ENCODE measurements around the gene ALPI. TPM values are rescaled to one million over a fixed set of nuclear protein-coding genes. Genes with fewer than 3 reads are reported as not detected.

ALPI gene
- total RNA-seq, 1 experiment from 2014 or later, result not detected

- Mint-ChIP-seq H3K9me3 (ENCODE audit: low read depth, unreplicated experiment) (no peaks in the 10 kb centered on the region), H3K4me1 (ENCODE audit: low read depth, unreplicated experiment) (no peaks in the 10 kb centered on the region), H3K36me3 (ENCODE audit: insufficient read depth, unreplicated experiment) (no peaks in the 10 kb centered on the region), H3K4me3 (ENCODE audit: low read depth, unreplicated experiment) (no peak overlapping the region), H3K27ac (ENCODE audit: unreplicated experiment) (no peak overlapping the region), H3K27me3 (ENCODE audit: unreplicated experiment) (peaks cover 75% of the 10 kb centered on the region)
- BruUV-seq (replicated peaks), result no TSS peak
- intact Hi-C loops (cut with micrococcal nuclease; ENCODE audit: unreplicated experiment), result no loop called here
- DNase-seq, result no peak
- CTCF ChIA-PET, result no interaction called here
- TF ChIP-seq CTCF (IDR thresholded peaks at IDR 0.05; ENCODE audit: unreplicated experiment), result no peak
These were observed 30.0 kb downstream of the ALPI start for GRCh38 chr2:232485757-232486557.

- Mint-ChIP-seq H3K36me3 (ENCODE audit: insufficient read depth, unreplicated experiment) (no peaks in the 10 kb centered on the region), H3K27ac (ENCODE audit: unreplicated experiment) (no peak overlapping the region), H3K27me3 (ENCODE audit: unreplicated experiment) (peaks cover 75% of the 10 kb centered on the region), H3K9me3 (ENCODE audit: low read depth, unreplicated experiment) (no peaks in the 10 kb centered on the region), H3K4me3 (ENCODE audit: low read depth, unreplicated experiment) (no peak overlapping the region), H3K4me1 (ENCODE audit: low read depth, unreplicated experiment) (no peaks in the 10 kb centered on the region)
- intact Hi-C loops (cut with micrococcal nuclease; ENCODE audit: unreplicated experiment), result no loop called here
- CTCF ChIA-PET, result no interaction called here
- BruUV-seq (replicated peaks), result no TSS peak
- no peak for DNase-seq
- TF ChIP-seq CTCF (IDR thresholded peaks at IDR 0.05; ENCODE audit: unreplicated experiment), result no peak
These were observed 30.8 kb downstream of the ALPI start for GRCh38 chr2:232486558-232487384.

- BruUV-seq (replicated peaks), result no TSS peak
- H3K27ac Mint-ChIP-seq (ENCODE audit: unreplicated experiment), result no peak within 1 kb of the TSS
- H3K4me3 Mint-ChIP-seq (ENCODE audit: low read depth, unreplicated experiment), result peak within 1 kb of the TSS; percentile 12
- no peaks in the 10 kb centered on the region for H3K9me3 Mint-ChIP-seq (ENCODE audit: low read depth, unreplicated experiment)
- peaks cover 75% of the 10 kb centered on the region for H3K27me3 Mint-ChIP-seq (ENCODE audit: unreplicated experiment)
- DNase-seq, result peak; percentile 26
- TF ChIP-seq CTCF (IDR thresholded peaks at IDR 0.05; ENCODE audit: unreplicated experiment), result no peak
- no peaks in the 10 kb centered on the region for H3K4me1 Mint-ChIP-seq (ENCODE audit: low read depth, unreplicated experiment)
- CTCF ChIA-PET, result no interaction called here
- H3K36me3 Mint-ChIP-seq (ENCODE audit: insufficient read depth, unreplicated experiment), result no peaks in the 10 kb centered on the region
- intact Hi-C loops (cut with micrococcal nuclease; ENCODE audit: unreplicated experiment), result no loop called here
These were observed 31.6 kb downstream of the ALPI start, which contains the start of gene ECEL1 for GRCh38 chr2:232487385-232488096. Gene ECEL1, minus strand, starts transcription at chr2:232487834. Its CDS starts 1,181 bp downstream, at chr2:232486653.

GRCh38 chr2:232488097-232488711 lies 32.3 kb downstream of the ALPI start:
- H3K4me1 Mint-ChIP-seq (ENCODE audit: low read depth, unreplicated experiment), result no peaks in the 10 kb centered on the region
- H3K36me3 Mint-ChIP-seq (ENCODE audit: insufficient read depth, unreplicated experiment), result no peaks in the 10 kb centered on the region
- no peaks in the 10 kb centered on the region for H3K9me3 Mint-ChIP-seq (ENCODE audit: low read depth, unreplicated experiment)
- no peak for DNase-seq
- H3K27me3 Mint-ChIP-seq (ENCODE audit: unreplicated experiment), result peaks cover 75% of the 10 kb centered on the region
- CTCF ChIA-PET, result no interaction called here
- no peak overlapping the region for H3K27ac Mint-ChIP-seq (ENCODE audit: unreplicated experiment)
- TF ChIP-seq CTCF (IDR thresholded peaks at IDR 0.05; ENCODE audit: unreplicated experiment), result no peak
- peak overlapping the region; percentile 12 for H3K4me3 Mint-ChIP-seq (ENCODE audit: low read depth, unreplicated experiment)
- intact Hi-C loops (cut with micrococcal nuclease; ENCODE audit: unreplicated experiment), result no loop called here
- BruUV-seq (replicated peaks), result no TSS peak

All from Calu3 (cell line).